AG09309 (cell line): ENCODE measurements around the gene EGR4.
"Not testable (repeated sequence)": the region's sequence is repeated elsewhere in the genome, so short reads cannot be mapped to it uniquely, and the experiment has no call there.

Source experiments
- DNase-seq: peaks from one replicate; pipeline ENCODE4 v3.0.0-alpha.2; 2010; ENCODE audit warnings: low read depth
- H3K4me3 ChIP-seq: 2 replicates; pipeline ENCODE4 v1.5.1; 2011; ENCODE audit warnings: mild to moderate bottlenecking, low read depth, low read length, moderate library complexity; ENCODE audit not compliant: control insufficient read depth
- CTCF ChIP-seq: IDR thresholded peaks from 2 replicates; pipeline ENCODE4 v1.5.1; 2011; ENCODE audit warnings: mild to moderate bottlenecking, low read depth, low read length, inconsistent platforms; ENCODE audit not compliant: insufficient read depth, control insufficient read depth; ENCODE audit errors: missing control alignments

The EGR4 gene

GRCh38 chr2:73265298-73266060, 27.9 kb downstream of the EGR4 start:
- no peak for TF ChIP-seq CTCF
- DNase-seq, result no peak
- H3K4me3 ChIP-seq, result no peak overlapping the region

GRCh38 chr2:73264783-73265182, 28.6 kb downstream of the EGR4 start:
- DNase-seq, result no peak
- no peak for TF ChIP-seq CTCF

GRCh38 chr2:73264332-73264606, 29.1 kb downstream of the EGR4 start:
- no peak for DNase-seq
- no peak for TF ChIP-seq CTCF
- H3K4me3 ChIP-seq, result no peak overlapping the region

More at GRCh38 chr2:73264783-73265182, 28.6 kb downstream of the EGR4 start:
- no peak overlapping the region for H3K4me3 ChIP-seq

- H3K4me3 ChIP-seq, result no peak overlapping the region
- no peak for TF ChIP-seq CTCF
Observed at GRCh38 chr2:73263540-73264331, 29.6 kb downstream of the EGR4 start.

GRCh38 chr2:73262691-73263429, 30.5 kb downstream of the EGR4 start:
- DNase-seq, H3K4me3 ChIP-seq: not testable (repeated sequence)

More at GRCh38 chr2:73263540-73264331, 29.6 kb downstream of the EGR4 start:
- no peak for DNase-seq

GRCh38 chr2:73262108-73262651, 31.2 kb downstream of the EGR4 start:
- H3K4me3 ChIP-seq, result no peak overlapping the region
- no peak for TF ChIP-seq CTCF
- DNase-seq, result no peak
